CD14-positive monocyte (primary cell): ENCODE data around the gene CDK6. TPM values are rescaled to one million over a fixed set of nuclear protein-coding genes. Genes with fewer than 3 reads are reported as not detected.

Experiments
- DNase-seq, 3 donors: peaks; one replicate each; pipeline ENCODE4 v3.0.0-alpha.2; 2011 to 2022
- H2AFZ ChIP-seq: 2 replicates; pipeline ENCODE4 v1.6.0; 2012; ENCODE audit warnings: mild to moderate bottlenecking, low read depth, low read length, inconsistent platforms; ENCODE audit not compliant: insufficient read depth, poor library complexity, severe bottlenecking
- H3K27ac ChIP-seq, 2 donors: 1 replicate in 1 of 2; 2 replicates in 1 of 2; pipeline ENCODE4 v1.5.1; 2012 to 2013; ENCODE audit warnings: low read length in 2 of 2, control low read depth in 1 of 2, inconsistent platforms in 1 of 2, low read depth in 1 of 2, mild to moderate bottlenecking in 1 of 2
- H3K27me3 ChIP-seq, 2 donors: one replicate each; pipeline versions ENCODE4 v1.6.0 to v1.6.1; 2011 to 2013; ENCODE audit warnings: low read length in 2 of 2; ENCODE audit not compliant: control insufficient read depth in 2 of 2, insufficient read depth in 2 of 2
- H3K36me3 ChIP-seq, 2 donors: replicated peaks in 1 of 2; 1 replicate in 1 of 2; 2 replicates in 1 of 2; pipeline versions ENCODE4 v1.5.1 to v1.6.1; 2012 to 2013; ENCODE audit warnings: low read length in 2 of 2, control low read depth in 1 of 2, inconsistent platforms in 1 of 2, mild to moderate bottlenecking in 1 of 2; ENCODE audit not compliant: insufficient read depth in 2 of 2, control insufficient read depth in 1 of 2
- H3K4me1 ChIP-seq, 2 donors: 1 replicate in 1 of 2; 2 replicates in 1 of 2; pipeline versions ENCODE4 v1.5.1 to v1.6.1; 2012 to 2013; ENCODE audit warnings: low read length in 2 of 2, control low read depth in 1 of 2, inconsistent platforms in 1 of 2, mild to moderate bottlenecking in 1 of 2, moderate library complexity in 1 of 2; ENCODE audit not compliant: insufficient read depth in 2 of 2, control insufficient read depth in 1 of 2
- H3K4me2 ChIP-seq: replicated peaks from 2 replicates; pipeline ENCODE3; 2012; ENCODE audit warnings: low read length, moderate library complexity, mild to moderate bottlenecking; ENCODE audit not compliant: poor library complexity, severe bottlenecking; ENCODE audit errors: extremely low read depth
- H3K4me3 ChIP-seq, 3 experiments: fragments of 200-600 bp in 1 of 3; sonication (generic) in 1 of 3; replicated peaks in 1 of 3; 1 replicate in 2 of 3; 2 replicates in 1 of 3; pipeline ENCODE4 v1.5.1; 2011 to 2013; ENCODE audit warnings: low read length in 3 of 3, mild to moderate bottlenecking in 3 of 3, control low read depth in 2 of 3, low read depth in 2 of 3, inconsistent platforms in 1 of 3, moderate library complexity in 1 of 3
- H3K79me2 ChIP-seq: 2 replicates; pipeline ENCODE4 v1.6.0; 2012; ENCODE audit warnings: mild to moderate bottlenecking, control low read depth, inconsistent platforms, low read length, moderate library complexity; ENCODE audit not compliant: insufficient read depth
- H3K9ac ChIP-seq: 2 replicates; pipeline ENCODE4 v1.6.0; 2017; ENCODE audit warnings: low read length, mild to moderate bottlenecking; ENCODE audit not compliant: insufficient read depth, poor library complexity, severe bottlenecking
- H3K9me3 ChIP-seq, 2 donors: replicated peaks in 1 of 2; 1 replicate in 1 of 2; 2 replicates in 1 of 2; pipeline versions ENCODE4 v1.5.1 to v1.6.1; 2012 to 2013; ENCODE audit warnings: low read length in 2 of 2, control low read depth in 1 of 2; ENCODE audit not compliant: control insufficient read depth in 1 of 2, insufficient read depth in 1 of 2
- H4K20me1 ChIP-seq: 2 replicates; pipeline ENCODE4 v1.6.0; 2012; ENCODE audit warnings: mild to moderate bottlenecking, low read length, control low read depth, moderate library complexity; ENCODE audit not compliant: insufficient read depth
- H3K27ac Mint-ChIP-seq, 7 donors: one replicate each; pipeline ENCODE4 v1.8.0; 2020; ENCODE audit warnings: mild to moderate bottlenecking in 7 of 7, mixed read lengths in 7 of 7, moderate library complexity in 6 of 7, inconsistent platforms in 2 of 7
- H3K27me3 Mint-ChIP-seq, 3 donors: one replicate each; pipeline ENCODE4 v1.8.0; 2021 to 2022; ENCODE audit warnings: low read depth in 3 of 3, mild to moderate bottlenecking in 3 of 3, mixed read lengths in 3 of 3, moderate library complexity in 3 of 3, inconsistent platforms in 1 of 3
- H3K36me3 Mint-ChIP-seq, 2 donors: one replicate each; pipeline ENCODE4 v1.8.0; 2020; ENCODE audit warnings: mixed read lengths in 2 of 2, inconsistent platforms in 1 of 2, mild to moderate bottlenecking in 1 of 2
- H3K4me1 Mint-ChIP-seq: one replicate; pipeline ENCODE4 v1.8.0; 2020; ENCODE audit warnings: mild to moderate bottlenecking, mixed read lengths
- H3K4me3 Mint-ChIP-seq, 2 donors: one replicate each; pipeline ENCODE4 v1.8.0; 2020; ENCODE audit warnings: mild to moderate bottlenecking in 2 of 2, mixed read lengths in 2 of 2, moderate library complexity in 1 of 2
- H3K9me3 Mint-ChIP-seq, 7 donors: one replicate each; pipeline ENCODE4 v1.8.0; 2020 to 2022; ENCODE audit warnings: mixed read lengths in 7 of 7, mild to moderate bottlenecking in 6 of 7, moderate library complexity in 6 of 7, inconsistent platforms in 2 of 7
- CTCF ChIP-seq: fragments of 200-600 bp; IDR thresholded peaks from one replicate; pipeline ENCODE4 v1.8.0; 2022; ENCODE audit warnings: antibody characterized with exemption, mild to moderate bottlenecking
- WGBS: methylation state at CpG from one replicate; pipeline ENCODE4 v1.1.5; 2013; ENCODE audit warnings: missing lambda C conversion rate; ENCODE audit not compliant: insufficient coverage; 5-methylcytosine and 5-hydroxymethylcytosine counted together
- intact Hi-C, 2 donors: fragments of 100-400 bp; cut with micrococcal nuclease; formaldehyde crosslinking; loops; one replicate each; pipeline versions ENCODE4 v1.15.0 to v1.15.1; 2023
- polyA plus RNA-seq, 3 donors: library from polyadenylated mRNA; depleted of rRNA in 1 of 3; unstranded in 2 of 3; stranded (reverse) in 1 of 3; fragments of 300-500 nt in 2 of 3; fragments of >200 nt in 1 of 3; fragmentation: Illumina TruSeq in 2 of 3; gene quantifications; 1 replicate in 2 of 3; 2 replicates in 1 of 3; pipeline ENCODE4 v1.2.3, GENCODE V29; 2012 to 2021

CDK6 gene
- polyA plus RNA-seq, 3 donors = 3.4 to 4.3 (median 3.8) TPM

GRCh38 chr7:92647011-92647625 is 189.3 kb downstream of the CDK6 start:
- no peak overlapping the region for H3K4me2 ChIP-seq
- no peak for TF ChIP-seq CTCF
- intact Hi-C loops = no loop called here

GRCh38 chr7:92645114-92646061 is 191.0 kb downstream of the CDK6 start:
- DNase-seq = peak in 1 of 3 donors; percentile 18
- no peak overlapping the region for H3K4me3 ChIP-seq
- H3K27me3 ChIP-seq = no peaks in the 10 kb centered on the region
- Mint-ChIP-seq H3K4me1 (peaks cover 28% of the 10 kb centered on the region), H3K9me3 (no peaks in the 10 kb centered on the region), H3K27me3 (peaks cover 0 to 1% (median 0%) of the 10 kb centered on the region in 3 donors), H3K27ac (no peak overlapping the region), H3K4me3 (no peak overlapping the region), H3K36me3 (no peaks in the 10 kb centered on the region)
- 0% methylated on average over 2 of the region's 11 CpGs for WGBS
- intact Hi-C loops = no loop called here
- H3K36me3 ChIP-seq = no peaks in the 10 kb centered on the region
- no peak overlapping the region for H3K27ac ChIP-seq
- no peak overlapping the region for H3K9ac ChIP-seq
- no peak for TF ChIP-seq CTCF
- H3K4me1 ChIP-seq = peaks cover 18 to 34% of the 10 kb centered on the region in 2 donors
- no peaks in the 10 kb centered on the region for H4K20me1 ChIP-seq
- H2AFZ ChIP-seq = no peak overlapping the region
- H3K79me2 ChIP-seq = no peaks in the 10 kb centered on the region
- no peaks in the 10 kb centered on the region for H3K9me3 ChIP-seq
- no peak overlapping the region for H3K4me2 ChIP-seq

More at GRCh38 chr7:92647011-92647625, 189.3 kb downstream of the CDK6 start:
- no peak overlapping the region for H3K9ac ChIP-seq
- H3K27me3 Mint-ChIP-seq = peaks cover 0 to 1% (median 0%) of the 10 kb centered on the region in 3 donors
- H3K79me2 ChIP-seq = no peaks in the 10 kb centered on the region
- H2AFZ ChIP-seq = no peak overlapping the region
- H3K27ac ChIP-seq = no peak overlapping the region
- DNase-seq = no peak
- WGBS = 76% methylated on average over 2 of the region's 5 CpGs
- no peaks in the 10 kb centered on the region for H3K27me3 ChIP-seq
- H3K4me1 Mint-ChIP-seq = peaks cover 22% of the 10 kb centered on the region
- H3K36me3 Mint-ChIP-seq = no peaks in the 10 kb centered on the region
- peaks cover 12 to 28% of the 10 kb centered on the region in 2 donors for H3K4me1 ChIP-seq
- no peaks in the 10 kb centered on the region for H3K9me3 Mint-ChIP-seq
- no peaks in the 10 kb centered on the region for H3K36me3 ChIP-seq
- H3K27ac Mint-ChIP-seq = peak overlapping the region in 1 of 7 donors; percentile 39
- no peaks in the 10 kb centered on the region for H4K20me1 ChIP-seq
- H3K4me3 ChIP-seq = no peak overlapping the region
- H3K4me3 Mint-ChIP-seq = no peak overlapping the region
- H3K9me3 ChIP-seq = no peaks in the 10 kb centered on the region
